ENCODE results near the gene FHL1. TPM values are rescaled to one million over a fixed set of nuclear protein-coding genes. Genes with fewer than 3 reads are reported as not detected.

FHL1 gene
- total RNA-seq, 4 donors from 2014 or later, result 139 to 617 (median 162) TPM

DNA sequence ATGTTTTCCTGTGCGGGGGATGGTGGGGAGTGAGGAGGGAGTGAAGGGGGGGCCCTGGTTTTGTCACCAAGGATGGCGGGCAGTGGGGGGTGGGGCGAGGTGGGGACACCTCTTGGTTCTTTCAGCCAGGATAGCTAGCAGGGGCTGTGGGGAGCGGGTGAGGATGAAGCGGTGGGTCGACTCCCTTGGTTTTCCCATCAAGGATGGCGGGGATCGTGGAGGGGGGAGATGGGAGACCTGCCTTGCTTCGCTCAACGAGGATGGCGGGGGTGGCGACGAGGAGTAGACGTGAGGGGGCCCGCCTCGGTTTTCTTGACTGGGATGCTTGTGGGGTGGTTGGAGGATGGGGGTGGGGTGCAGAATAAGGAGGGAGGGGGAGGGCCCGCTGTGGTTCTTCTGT, 643 bp downstream of the FHL1 start:
- Histone ChIP-seq H3K9me3 (no peaks in the 10 kb centered on the region), H3K4me3 (peak overlapping the region; percentile 34 to 70 (median 61)), H3K27ac (peak overlapping the region; percentile 88 to 94 (median 90)), H3K4me1 (peaks cover 0 to 5% (median 2%) of the 10 kb centered on the region in 4 donors), H3K27me3 (no peaks in the 10 kb centered on the region), H3K36me3 (no peaks in the 10 kb centered on the region)
- 33 to 61% methylated on average over 2 to 17 of the region's 17 CpGs for WGBS, 2 donors (ENCODE audit: low coverage in 1 of 2)
- no peak for DNase-seq
- intact Hi-C loops (cut with DNase I; ENCODE audit: low total_unique reads) (loop anchor here (5.0 kb wide), 1 partner anchor 91 kb away; no protein-coding TSS in a partner anchor), in situ Hi-C loops (cut with MboI; ENCODE audit: low pct_ligation_motif_present in 1 of 4, low pct_unique_long_range_greater_than_20kb in 1 of 4, low sequenced_read_pairs in 3 of 4) (no loop called here)
- TF ChIP-seq POLR2AphosphoS5 (IDR thresholded peaks at IDR 0.05) (no peak), POLR2A (IDR thresholded peaks at IDR 0.05) (no peak), EP300 (IDR thresholded peaks at IDR 0.05; ENCODE audit: low read depth) (no peak)
- TF ChIP-seq, protein P1, sequence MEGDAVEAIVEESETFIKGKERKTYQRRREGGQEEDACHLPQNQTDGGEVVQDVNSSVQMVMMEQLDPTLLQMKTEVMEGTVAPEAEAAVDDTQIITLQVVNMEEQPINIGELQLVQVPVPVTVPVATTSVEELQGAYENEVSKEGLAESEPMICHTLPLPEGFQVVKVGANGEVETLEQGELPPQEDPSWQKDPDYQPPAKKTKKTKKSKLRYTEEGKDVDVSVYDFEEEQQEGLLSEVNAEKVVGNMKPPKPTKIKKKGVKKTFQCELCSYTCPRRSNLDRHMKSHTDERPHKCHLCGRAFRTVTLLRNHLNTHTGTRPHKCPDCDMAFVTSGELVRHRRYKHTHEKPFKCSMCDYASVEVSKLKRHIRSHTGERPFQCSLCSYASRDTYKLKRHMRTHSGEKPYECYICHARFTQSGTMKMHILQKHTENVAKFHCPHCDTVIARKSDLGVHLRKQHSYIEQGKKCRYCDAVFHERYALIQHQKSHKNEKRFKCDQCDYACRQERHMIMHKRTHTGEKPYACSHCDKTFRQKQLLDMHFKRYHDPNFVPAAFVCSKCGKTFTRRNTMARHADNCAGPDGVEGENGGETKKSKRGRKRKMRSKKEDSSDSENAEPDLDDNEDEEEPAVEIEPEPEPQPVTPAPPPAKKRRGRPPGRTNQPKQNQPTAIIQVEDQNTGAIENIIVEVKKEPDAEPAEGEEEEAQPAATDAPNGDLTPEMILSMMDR (IDR thresholded peaks at IDR 0.05), result no peak

DNA sequence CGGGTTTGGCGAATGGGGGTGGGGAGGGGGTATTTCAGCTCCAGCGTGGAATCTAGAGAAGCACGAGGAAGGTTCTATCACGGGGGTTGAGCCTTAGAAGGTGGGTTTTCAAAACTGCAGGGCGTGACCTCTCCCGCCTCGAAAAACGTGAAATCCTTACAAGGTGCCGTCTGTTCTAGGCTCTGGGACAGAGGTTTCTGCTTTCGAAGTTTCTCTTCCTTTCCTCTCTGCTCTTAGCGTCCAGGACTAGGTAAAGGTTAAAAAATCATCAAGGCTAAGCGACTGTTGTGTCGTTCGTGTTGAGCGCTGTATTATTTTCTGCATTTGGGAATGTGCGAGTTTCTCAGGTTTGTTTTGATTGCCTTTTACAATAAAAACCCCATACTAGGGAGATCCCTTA, 1.1 kb downstream of the FHL1 start:
- no peaks in the 10 kb centered on the region for H3K9me3 ChIP-seq
- H3K27me3 ChIP-seq, result no peaks in the 10 kb centered on the region
- in situ Hi-C loops (cut with MboI; ENCODE audit: low pct_ligation_motif_present in 1 of 4, low pct_unique_long_range_greater_than_20kb in 1 of 4, low sequenced_read_pairs in 3 of 4), result no loop called here
- H3K36me3 ChIP-seq, result no peaks in the 10 kb centered on the region
- peak overlapping the region; percentile 1 to 70 (median 61) for H3K4me3 ChIP-seq
- peaks cover 0 to 5% (median 2%) of the 10 kb centered on the region in 4 donors for H3K4me1 ChIP-seq
- H3K27ac ChIP-seq, result peak overlapping the region; percentile 88 to 94 (median 90)
- intact Hi-C loops (cut with DNase I; ENCODE audit: low total_unique reads), result loop anchor here (5.0 kb wide), 1 partner anchor 91 kb away; no protein-coding TSS in a partner anchor
- TF ChIP-seq EP300 (IDR thresholded peaks at IDR 0.05; ENCODE audit: low read depth) (no peak), POLR2A (IDR thresholded peaks at IDR 0.05) (no peak), POLR2AphosphoS5 (IDR thresholded peaks at IDR 0.05) (no peak)
- TF ChIP-seq, protein P1 (IDR thresholded peaks at IDR 0.05), result no peak
- DNase-seq, result no peak
- WGBS, 2 donors (ENCODE audit: low coverage in 1 of 2), result 25 to 63% methylated on average over 4 to 17 of the region's 17 CpGs

DNA sequence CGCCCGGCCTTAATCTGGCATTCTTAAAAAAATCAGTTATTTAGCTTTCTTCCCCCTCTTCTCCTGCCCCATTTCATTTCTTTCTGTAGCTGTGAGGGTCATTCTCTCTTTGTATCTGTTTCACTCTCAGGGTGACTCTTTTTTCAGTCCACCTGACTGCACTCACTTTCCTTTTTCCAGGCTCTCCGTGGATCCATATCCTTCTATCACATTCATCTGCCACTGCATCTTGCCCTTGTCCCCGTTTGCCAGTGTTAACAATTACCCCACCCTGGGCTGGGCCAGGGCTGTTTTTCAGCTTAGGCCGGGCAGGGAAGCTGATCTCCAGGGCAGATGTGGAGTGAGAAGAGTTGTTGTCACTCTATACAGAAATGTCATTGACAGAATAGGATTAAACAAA, 7.7 kb downstream of the FHL1 start:
- in situ Hi-C loops (cut with MboI; ENCODE audit: low pct_ligation_motif_present in 1 of 4, low pct_unique_long_range_greater_than_20kb in 1 of 4, low sequenced_read_pairs in 3 of 4) (loop anchor here in 1 of 4 donors (25.0 kb wide), 1 partner anchor 118 kb away; no protein-coding TSS in a partner anchor), intact Hi-C loops (cut with DNase I; ENCODE audit: low total_unique reads) (loop anchor here (5.0 kb wide), 1 partner anchor 123 kb away; no protein-coding TSS in a partner anchor)
- 33 to 40% methylated on average over 1 to 5 of the region's 5 CpGs for WGBS, 2 donors (ENCODE audit: low coverage in 1 of 2)
- no peak for DNase-seq
- Histone ChIP-seq H3K9me3 (no peaks in the 10 kb centered on the region), H3K4me3 (no peak overlapping the region), H3K27me3 (no peaks in the 10 kb centered on the region), H3K36me3 (no peaks in the 10 kb centered on the region), H3K4me1 (peaks cover 0 to 28% (median 2%) of the 10 kb centered on the region in 4 donors), H3K27ac (peak overlapping the region; percentile 65 to 94 (median 87))
- no peak for TF ChIP-seq POLR2AphosphoS5 (IDR thresholded peaks at IDR 0.05)
- TF ChIP-seq EP300 (IDR thresholded peaks at IDR 0.05; ENCODE audit: low read depth), result no peak
- TF ChIP-seq, protein P1 (IDR thresholded peaks at IDR 0.05), result no peak
- no peak for TF ChIP-seq POLR2A (IDR thresholded peaks at IDR 0.05)

DNA sequence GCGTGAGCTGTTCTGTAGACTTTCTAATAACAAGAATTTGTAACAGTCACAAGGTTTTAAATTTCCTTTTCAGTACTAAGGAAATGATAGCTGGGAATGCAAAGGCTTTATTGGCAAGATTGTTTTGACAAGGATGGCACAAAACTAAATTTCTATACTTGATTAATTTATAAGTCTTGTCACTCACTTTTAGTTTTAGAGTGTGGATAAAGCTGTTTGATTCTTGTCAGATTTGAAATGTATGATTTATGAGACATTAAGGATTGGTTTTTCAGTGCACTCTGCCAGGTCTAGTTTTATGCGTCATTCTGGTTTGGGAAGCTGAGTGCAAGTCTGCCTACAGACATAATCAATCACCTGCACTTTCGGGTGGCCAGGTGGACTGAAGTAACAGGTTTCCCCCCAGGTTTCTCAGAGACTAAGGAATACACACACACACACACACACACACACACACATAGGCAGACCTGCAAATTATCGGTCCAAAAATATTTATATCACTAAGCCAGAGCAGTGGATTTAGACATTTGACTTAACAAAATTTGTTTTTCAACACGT, 9.3 kb downstream of the FHL1 start:
- no peaks in the 10 kb centered on the region for H3K36me3 ChIP-seq
- intact Hi-C loops (cut with DNase I; ENCODE audit: low total_unique reads), result loop anchor here (5.0 kb wide), 1 partner anchor 124 kb away; no protein-coding TSS in a partner anchor
- no peak for DNase-seq
- no peak overlapping the region for H3K4me3 ChIP-seq
- H3K27me3 ChIP-seq, result no peaks in the 10 kb centered on the region
- H3K27ac ChIP-seq, result peak overlapping the region; percentile 65 to 94 (median 87)
- TF ChIP-seq EP300 (IDR thresholded peaks at IDR 0.05; ENCODE audit: low read depth) (no peak), POLR2AphosphoS5 (IDR thresholded peaks at IDR 0.05) (no peak), POLR2A (IDR thresholded peaks at IDR 0.05) (no peak)
- TF ChIP-seq, protein P1 (IDR thresholded peaks at IDR 0.05), result no peak
- peaks cover 0 to 35% (median 6%) of the 10 kb centered on the region in 4 donors for H3K4me1 ChIP-seq
- WGBS, 2 donors (ENCODE audit: low coverage in 1 of 2), result 24 to 59% methylated on average over 4 to 5 of the region's 5 CpGs
- in situ Hi-C loops (cut with MboI; ENCODE audit: low pct_ligation_motif_present in 1 of 4, low pct_unique_long_range_greater_than_20kb in 1 of 4, low sequenced_read_pairs in 3 of 4), result loop anchor here in 1 of 4 donors (25.0 kb wide), 1 partner anchor 119 kb away; no protein-coding TSS in a partner anchor
- H3K9me3 ChIP-seq, result no peaks in the 10 kb centered on the region

All from transverse colon (tissue), 4 donors.